Ishikawa (cell line): ENCODE measurements around the gene RGCC.
A peak's percentile ranks its signal among the peaks of the same experiment; 100 is the strongest.

Experiments
- CEBPB ChIP-seq: IDR thresholded peaks from 2 replicates; pipeline ENCODE4 v1.6.1; 2012
- CREB1 ChIP-seq: IDR thresholded peaks from 2 replicates; pipeline ENCODE4 v1.6.1; 2012; ENCODE audit warnings: low read depth
- EGR1 ChIP-seq: IDR thresholded peaks from 2 replicates; pipeline ENCODE4 v1.6.1; 2012
- EP300 ChIP-seq: IDR thresholded peaks from 2 replicates; pipeline ENCODE4 v1.6.1; 2012; ENCODE audit warnings: borderline replicate concordance
- FOXM1 ChIP-seq: IDR thresholded peaks from 2 replicates; pipeline ENCODE4 v1.6.1; 2012; ENCODE audit warnings: low read depth, borderline replicate concordance
- MAX ChIP-seq: IDR thresholded peaks from 2 replicates; pipeline ENCODE4 v1.6.1; 2012
- NFIC ChIP-seq: IDR thresholded peaks from 2 replicates; pipeline ENCODE4 v1.6.1; 2012
- RAD21 ChIP-seq: IDR thresholded peaks from 2 replicates; pipeline ENCODE4 v1.6.1; 2012; ENCODE audit warnings: low read depth
- REST ChIP-seq: IDR thresholded peaks from 2 replicates; pipeline ENCODE4 v1.6.1; 2012; ENCODE audit warnings: low read depth, mild to moderate bottlenecking
- TAF1 ChIP-seq: IDR thresholded peaks from 2 replicates; pipeline ENCODE4 v1.6.1; 2012; ENCODE audit warnings: low read depth, mild to moderate bottlenecking
- TCF12 ChIP-seq: IDR thresholded peaks from 2 replicates; pipeline ENCODE4 v1.6.1; 2012; ENCODE audit warnings: low read depth
- TEAD4 ChIP-seq: IDR thresholded peaks from 2 replicates; pipeline ENCODE4 v1.6.1; 2012
- USF1 ChIP-seq: IDR thresholded peaks from 2 replicates; pipeline ENCODE4 v1.6.1; 2012
- YY1 ChIP-seq: IDR thresholded peaks from 2 replicates; pipeline ENCODE4 v1.6.1; 2012; ENCODE audit warnings: low read depth
- ZBTB7A ChIP-seq: IDR thresholded peaks from 2 replicates; pipeline ENCODE4 v1.6.1; 2012; ENCODE audit warnings: low read depth

Gene RGCC

GRCh38 chr13:41411522-41411921 is 45.8 kb upstream of the RGCC start:
- TF ChIP-seq EGR1, result no peak
- peak; percentile 62 for TF ChIP-seq RAD21

- TF ChIP-seq NFIC, result no peak
These were observed 43.5 kb upstream of the RGCC start for GRCh38 chr13:41413872-41414271.

GRCh38 chr13:41416276-41416675 is 41.1 kb upstream of the RGCC start:
- no peak for TF ChIP-seq NFIC
- TF ChIP-seq CEBPB, result no peak
- TF ChIP-seq YY1, result no peak

- TF ChIP-seq EP300 (no peak), CREB1 (no peak), TEAD4 (no peak), ZBTB7A (no peak), USF1 (no peak), RAD21 (no peak), NFIC (no peak), TAF1 (no peak), CEBPB (no peak), EGR1 (no peak), MAX (no peak), FOXM1 (no peak), YY1 (no peak), REST (no peak), TCF12 (no peak)
These were observed 39.3 kb upstream of the RGCC start for GRCh38 chr13:41418027-41418426.

GRCh38 chr13:41418731-41419130 is 38.6 kb upstream of the RGCC start:
- TF ChIP-seq ZBTB7A (no peak), EGR1 (no peak), TCF12 (no peak), MAX (no peak), CREB1 (no peak), CEBPB (no peak), RAD21 (no peak), REST (no peak), USF1 (no peak), TAF1 (no peak), NFIC (no peak), FOXM1 (no peak), YY1 (no peak), EP300 (no peak), TEAD4 (no peak)

GRCh38 chr13:41419206-41419605 is 38.1 kb upstream of the RGCC start:
- no peak for TF ChIP-seq FOXM1
- no peak for TF ChIP-seq YY1
- TF ChIP-seq TEAD4, result no peak
- TF ChIP-seq EGR1, result no peak
- no peak for TF ChIP-seq MAX

- no peak for TF ChIP-seq FOXM1
- TF ChIP-seq ZBTB7A, result no peak
- no peak for TF ChIP-seq CREB1
- TF ChIP-seq TAF1, result no peak
- TF ChIP-seq MAX, result no peak
- TF ChIP-seq YY1, result no peak
- no peak for TF ChIP-seq NFIC
- TF ChIP-seq REST, result no peak
- TF ChIP-seq USF1, result no peak
- no peak for TF ChIP-seq EGR1
- TF ChIP-seq TCF12, result no peak
- no peak for TF ChIP-seq EP300
- TF ChIP-seq RAD21, result no peak
These were observed 37.2 kb upstream of the RGCC start for GRCh38 chr13:41420146-41420545.
